ENCODE results near the gene PSMB2. TPM values are rescaled to one million over a fixed set of nuclear protein-coding genes. Genes with fewer than 3 reads are reported as not detected.

PSMB2 gene
- total and polyA plus RNA-seq, 2 experiments from 2014 or later = 29.0 to 106 TPM

DNA sequence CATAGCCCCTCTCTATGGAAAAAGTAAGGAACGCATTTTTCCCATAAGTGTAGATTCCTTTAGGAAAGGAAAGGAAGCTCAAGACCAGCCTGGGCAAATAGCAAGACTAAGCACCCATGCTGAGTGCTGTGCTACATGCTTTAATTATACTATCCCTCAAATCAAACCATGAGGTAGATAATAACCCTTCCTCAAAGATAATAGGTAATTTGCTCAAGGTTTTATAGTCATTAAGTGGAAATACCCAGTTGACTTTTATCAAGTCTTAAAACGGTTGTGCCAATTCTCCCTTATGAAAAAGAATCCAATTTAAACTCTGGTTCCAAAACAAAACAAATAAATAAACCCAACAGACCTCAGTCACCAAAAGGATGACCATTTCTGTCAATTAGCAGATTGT, 87.5 kb downstream of the PSMB2 start:
- WGBS, 2 experiments (ENCODE audit: low coverage in 1 of 2, low lambda C conversion rate in 2 of 2, missing lambda C conversion rate in 2 of 2) = 95 to 98% methylated on average over 2 of the region's 2 CpGs
- TF ChIP-seq EZH2 (IDR thresholded peaks at IDR 0.05; ENCODE audit: insufficient read depth, poor library complexity, severe bottlenecking) = no peak
- TF ChIP-seq EZH2phosphoT487 (IDR thresholded peaks at IDR 0.05; ENCODE audit: insufficient read depth, low read depth) = no peak
- peaks cover 21% of the 10 kb centered on the region for H3K79me2 ChIP-seq (ENCODE audit: insufficient read depth)
- H3K27ac ChIP-seq = no peak overlapping the region
- H3K36me3 ChIP-seq (ENCODE audit: low read depth) = peaks cover 28% of the 10 kb centered on the region; the same call in 1 of the 2 replicates
- no peak overlapping the region for H2AFZ ChIP-seq
- in situ Hi-C loops (cut with MboI) = no loop called here
- H4K20me1 ChIP-seq (ENCODE audit: insufficient read depth) = no peaks in the 10 kb centered on the region
- no peaks in the 10 kb centered on the region for H3K27me3 ChIP-seq (replicated peaks; ENCODE audit: insufficient read depth)
- H3K4me3 ChIP-seq = no peak overlapping the region
- H3K4me2 ChIP-seq (ENCODE audit: unreplicated experiment) = no peak overlapping the region
- H3K4me1 ChIP-seq (ENCODE audit: insufficient read depth) = peaks cover 25% of the 10 kb centered on the region
- no peak for DNase-seq
- H3K9me3 ChIP-seq (ENCODE audit: low read depth) = no peaks in the 10 kb centered on the region
- no peaks in the 10 kb centered on the region for H3K9me2 ChIP-seq (ENCODE audit: insufficient read depth)
- peaks cover 30% of the 10 kb centered on the region for H3F3A ChIP-seq (ENCODE audit: insufficient read depth)
- H3K9ac ChIP-seq = no peak overlapping the region

Other genes starting within 250 kb of the PSMB2 start
- 24.4 and 28.3 TPM in 2 replicates for gene KIAA0319L, start 84.1 kb downstream of the PSMB2 start, total RNA-seq (2014; rRNA removed; shearing (Covaris generic))
- gene KIAA0319L, start 84.1 kb downstream of the PSMB2 start, polyA plus RNA-seq (2016; fragmentation: Nextera tagmentation; extraction: Ambion mirVana) = 16.6 and 18.1 TPM in 2 replicates
- 34.1 and 39.7 TPM in 2 replicates for gene NCDN, start 83.7 kb downstream of the PSMB2 start, total RNA-seq (2014; rRNA removed; shearing (Covaris generic))
- 29.6 and 30.2 TPM in 2 replicates for gene NCDN, start 83.7 kb downstream of the PSMB2 start, polyA plus RNA-seq (2016; fragmentation: Nextera tagmentation; extraction: Ambion mirVana)
- not detected in 2 replicates for gene TFAP2E, start 68.2 kb downstream of the PSMB2 start, total RNA-seq (2014; rRNA removed; shearing (Covaris generic))
- gene TFAP2E, start 68.2 kb downstream of the PSMB2 start, polyA plus RNA-seq (2016; fragmentation: Nextera tagmentation; extraction: Ambion mirVana) = 0.18 TPM in 1 of 2 replicates, not detected in the other
- gene C1orf216, start 77.4 kb upstream of the PSMB2 start, total RNA-seq (2014; rRNA removed; shearing (Covaris generic)) = 32.2 and 36.4 TPM in 2 replicates
- gene C1orf216, start 77.4 kb upstream of the PSMB2 start, polyA plus RNA-seq (2016; fragmentation: Nextera tagmentation; extraction: Ambion mirVana) = 20.0 and 21.6 TPM in 2 replicates
- gene CLSPN, start 128.5 kb upstream of the PSMB2 start, total RNA-seq (2014; rRNA removed; shearing (Covaris generic)) = 4.4 and 10.8 TPM in 2 replicates
- 4.3 and 4.4 TPM in 2 replicates for gene CLSPN, start 128.5 kb upstream of the PSMB2 start, polyA plus RNA-seq (2016; fragmentation: Nextera tagmentation; extraction: Ambion mirVana)
- gene AGO4, start 166.5 kb upstream of the PSMB2 start, total RNA-seq (2014; rRNA removed; shearing (Covaris generic)) = 6.4 and 6.8 TPM in 2 replicates
- 2.2 and 4.4 TPM in 2 replicates for gene AGO4, start 166.5 kb upstream of the PSMB2 start, polyA plus RNA-seq (2016; fragmentation: Nextera tagmentation; extraction: Ambion mirVana)
- 11.0 and 13.8 TPM in 2 replicates for gene AGO1, start 241.7 kb upstream of the PSMB2 start, total RNA-seq (2014; rRNA removed; shearing (Covaris generic))
- 5.5 and 6.1 TPM in 2 replicates for gene AGO1, start 241.7 kb upstream of the PSMB2 start, polyA plus RNA-seq (2016; fragmentation: Nextera tagmentation; extraction: Ambion mirVana)

All from GM23248 (cell line).